Calu3 (cell line): ENCODE data around the gene COL7A1. TPM values are rescaled to one million over a fixed set of nuclear protein-coding genes. Genes with fewer than 3 reads are reported as not detected.

Experiments used
- BruUV-seq: library from RNA; stranded (reverse); fragments of 400-500 nt; replicated peaks from 2 replicates; lab custom pipeline; 2021; lab: Mats Ljungman, UMichigan
- CTCF ChIA-PET: fragments of 300-600 bp; sonication (Branson Sonifier 250); formaldehyde crosslinking; loops from one replicate; lab custom pipeline; 2022; ENCODE audit warnings: antibody characterized with exemption; lab: Charles Lee
- DNase-seq: peaks from one replicate; pipeline ENCODE4 v3.0.0; 2022
- H3K27ac Mint-ChIP-seq: one replicate; pipeline ENCODE4 v1.8.0; 2022; ENCODE audit warnings: mixed read lengths; ENCODE audit not compliant: unreplicated experiment
- H3K27me3 Mint-ChIP-seq: one replicate; pipeline ENCODE4 v1.8.0; 2022; ENCODE audit warnings: mixed read lengths; ENCODE audit not compliant: unreplicated experiment
- H3K36me3 Mint-ChIP-seq: one replicate; pipeline ENCODE4 v1.8.0; 2022; ENCODE audit warnings: mild to moderate bottlenecking, moderate library complexity, mixed read lengths; ENCODE audit not compliant: insufficient read depth, unreplicated experiment
- H3K4me1 Mint-ChIP-seq: one replicate; pipeline ENCODE4 v1.8.0; 2022; ENCODE audit warnings: mild to moderate bottlenecking, low read depth, mixed read lengths; ENCODE audit not compliant: unreplicated experiment
- H3K4me3 Mint-ChIP-seq: one replicate; pipeline ENCODE4 v1.8.0; 2022; ENCODE audit warnings: mild to moderate bottlenecking, low read depth, moderate library complexity, mixed read lengths; ENCODE audit not compliant: unreplicated experiment
- H3K9me3 Mint-ChIP-seq: one replicate; pipeline ENCODE4 v1.8.0; 2022; ENCODE audit warnings: low read depth, mixed read lengths; ENCODE audit not compliant: unreplicated experiment
- intact Hi-C: fragments of 100-400 bp; cut with micrococcal nuclease; formaldehyde crosslinking; loops from one replicate; pipeline ENCODE4 v1.10.0; 2022; ENCODE audit not compliant: unreplicated experiment
- total RNA-seq: library from RNA; stranded (reverse); gene quantifications from 2 replicates; pipeline ENCODE4 v1.2.3, GENCODE V29; 2022
- TF ChIP-seq, protein P1 (sequence below): fragments of 200-600 bp; IDR thresholded peaks from one replicate; pipeline ENCODE4 v1.8.0; 2022; ENCODE audit warnings: antibody characterized with exemption; ENCODE audit not compliant: unreplicated experiment

COL7A1 gene
- total RNA-seq, 1 experiment from 2014 or later: 13.9 TPM

DNA sequence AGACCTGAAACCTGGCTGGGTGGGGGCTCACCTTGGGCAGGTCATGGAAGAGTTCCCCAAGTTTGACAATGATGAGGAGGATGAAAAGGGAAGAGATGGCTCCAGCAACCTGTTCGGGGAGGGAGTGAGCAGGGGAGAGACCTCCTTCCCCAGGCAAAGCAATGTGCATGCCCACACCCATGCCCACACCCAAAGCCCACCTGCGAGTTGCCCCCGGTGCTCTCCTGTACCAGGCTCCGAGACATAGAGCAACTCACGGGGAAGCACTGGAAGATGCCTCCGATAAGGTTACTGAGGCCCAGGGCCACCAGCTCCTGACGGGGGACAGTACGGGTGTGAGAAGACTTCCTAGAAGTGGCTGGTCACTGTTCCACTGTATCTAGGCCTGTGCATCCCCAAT is 35.3 kb upstream of the COL7A1 start:
- H3K36me3 Mint-ChIP-seq: peaks cover 31% of the 10 kb centered on the region
- DNase-seq: no peak
- TF ChIP-seq, protein P1, sequence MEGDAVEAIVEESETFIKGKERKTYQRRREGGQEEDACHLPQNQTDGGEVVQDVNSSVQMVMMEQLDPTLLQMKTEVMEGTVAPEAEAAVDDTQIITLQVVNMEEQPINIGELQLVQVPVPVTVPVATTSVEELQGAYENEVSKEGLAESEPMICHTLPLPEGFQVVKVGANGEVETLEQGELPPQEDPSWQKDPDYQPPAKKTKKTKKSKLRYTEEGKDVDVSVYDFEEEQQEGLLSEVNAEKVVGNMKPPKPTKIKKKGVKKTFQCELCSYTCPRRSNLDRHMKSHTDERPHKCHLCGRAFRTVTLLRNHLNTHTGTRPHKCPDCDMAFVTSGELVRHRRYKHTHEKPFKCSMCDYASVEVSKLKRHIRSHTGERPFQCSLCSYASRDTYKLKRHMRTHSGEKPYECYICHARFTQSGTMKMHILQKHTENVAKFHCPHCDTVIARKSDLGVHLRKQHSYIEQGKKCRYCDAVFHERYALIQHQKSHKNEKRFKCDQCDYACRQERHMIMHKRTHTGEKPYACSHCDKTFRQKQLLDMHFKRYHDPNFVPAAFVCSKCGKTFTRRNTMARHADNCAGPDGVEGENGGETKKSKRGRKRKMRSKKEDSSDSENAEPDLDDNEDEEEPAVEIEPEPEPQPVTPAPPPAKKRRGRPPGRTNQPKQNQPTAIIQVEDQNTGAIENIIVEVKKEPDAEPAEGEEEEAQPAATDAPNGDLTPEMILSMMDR: no peak
- H3K9me3 Mint-ChIP-seq: no peaks in the 10 kb centered on the region
- intact Hi-C loops: no loop called here
- no TSS peak for BruUV-seq
- H3K27ac Mint-ChIP-seq: no peak overlapping the region
- H3K4me3 Mint-ChIP-seq: no peak overlapping the region
- no peaks in the 10 kb centered on the region for H3K4me1 Mint-ChIP-seq
- no peaks in the 10 kb centered on the region for H3K27me3 Mint-ChIP-seq
- CTCF ChIA-PET: no interaction called here

DNA sequence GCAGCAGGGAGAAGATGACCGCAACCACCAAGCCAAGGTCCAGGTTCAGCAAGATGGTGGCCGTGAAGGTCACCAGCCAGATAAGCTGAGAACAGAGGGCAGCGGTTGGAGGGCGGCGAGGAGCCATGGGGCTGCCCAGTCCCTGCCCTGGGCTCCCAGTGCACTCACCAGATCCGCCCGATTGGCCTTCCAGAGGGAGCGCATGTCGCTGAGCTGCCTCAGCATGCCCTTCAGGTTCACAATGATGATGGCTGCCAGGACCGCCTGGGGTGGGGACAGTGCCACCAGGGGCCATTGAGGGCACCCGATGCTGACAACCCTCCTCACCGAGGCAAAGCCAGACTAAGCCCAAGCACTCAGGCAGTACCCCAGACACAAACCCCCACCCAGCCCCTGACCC is 34.8 kb upstream of the COL7A1 start:
- H3K4me1 Mint-ChIP-seq: no peaks in the 10 kb centered on the region
- H3K36me3 Mint-ChIP-seq: peaks cover 27% of the 10 kb centered on the region
- H3K9me3 Mint-ChIP-seq: no peaks in the 10 kb centered on the region
- TF ChIP-seq, protein P1: no peak
- intact Hi-C loops: no loop called here
- no TSS peak for BruUV-seq
- CTCF ChIA-PET: no interaction called here
- no peaks in the 10 kb centered on the region for H3K27me3 Mint-ChIP-seq
- no peak overlapping the region for H3K27ac Mint-ChIP-seq
- H3K4me3 Mint-ChIP-seq: no peak overlapping the region
- DNase-seq: no peak

GRCh38 chr3:48628277-48629017 is 33.3 kb upstream of the COL7A1 start:
- intact Hi-C loops: no loop called here
- no TSS peak for BruUV-seq
- Mint-ChIP-seq H3K4me3 (no peak overlapping the region), H3K27me3 (no peaks in the 10 kb centered on the region), H3K9me3 (no peaks in the 10 kb centered on the region), H3K4me1 (no peaks in the 10 kb centered on the region), H3K36me3 (peaks cover 21% of the 10 kb centered on the region), H3K27ac (no peak overlapping the region)
- CTCF ChIA-PET: no interaction called here
- no peak for DNase-seq
- TF ChIP-seq, protein P1: no peak

DNA sequence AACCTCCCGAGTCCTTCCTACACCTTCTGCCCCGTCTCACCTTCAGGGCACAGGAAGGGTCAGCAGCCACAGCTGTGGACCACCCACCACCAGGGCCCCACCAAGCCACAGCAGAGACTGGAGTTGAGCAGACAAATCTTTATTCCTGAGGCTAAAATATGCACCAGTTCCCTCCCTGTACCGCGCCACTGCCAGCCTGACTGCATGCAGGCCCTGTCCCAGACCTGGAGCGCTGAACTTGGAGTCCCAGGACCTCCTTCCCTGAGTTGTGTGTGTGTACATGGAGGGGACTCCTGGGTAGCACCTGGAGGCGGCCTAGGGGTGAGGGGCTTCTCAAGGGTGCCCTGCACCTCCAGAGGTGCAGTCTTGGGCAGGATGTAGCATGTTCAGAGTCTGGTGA is 30.5 kb upstream of the COL7A1 start:
- Mint-ChIP-seq H3K4me1 (no peaks in the 10 kb centered on the region), H3K27me3 (no peaks in the 10 kb centered on the region), H3K27ac (no peak overlapping the region), H3K36me3 (peaks cover 15% of the 10 kb centered on the region), H3K4me3 (no peak overlapping the region), H3K9me3 (no peaks in the 10 kb centered on the region)
- TF ChIP-seq, protein P1: no peak
- no TSS peak for BruUV-seq
- intact Hi-C loops: no loop called here
- CTCF ChIA-PET: no interaction called here
- DNase-seq: no peak
